Measurements from ENCODE around the gene HJV. TPM values are rescaled to one million over a fixed set of nuclear protein-coding genes. Genes with fewer than 3 reads are reported as not detected.

Gene HJV
- total RNA-seq, 1 experiment from 2014 or later = not detected

DNA sequence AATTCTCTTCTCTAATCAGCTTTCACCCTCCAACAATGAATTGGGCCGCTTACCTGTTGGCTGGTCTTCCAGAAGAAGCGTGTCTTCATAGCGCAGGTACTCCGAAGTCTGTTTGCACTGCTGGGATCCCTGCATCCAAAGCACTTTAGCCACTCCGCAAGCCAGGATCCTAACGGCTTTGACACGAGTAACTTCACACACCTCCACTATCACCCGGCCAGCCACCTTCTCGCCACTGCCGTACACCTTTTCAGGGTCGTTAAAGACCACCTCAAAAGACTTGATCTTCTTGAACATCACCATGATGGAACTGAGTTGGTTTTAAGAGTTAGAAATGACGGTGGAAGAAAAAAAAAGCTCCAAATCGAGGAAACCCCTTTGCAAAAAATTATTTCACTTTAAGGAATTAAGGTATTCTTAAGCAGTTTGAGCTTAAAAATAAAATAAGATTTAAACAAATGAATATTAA lies 25.5 kb downstream of the HJV start:
- Histone ChIP-seq H3T11ph (ENCODE audit: low read length) (no peak overlapping the region), H3K23me2 (ENCODE audit: insufficient read length, low read depth, low read length, poor library complexity, severe bottlenecking) (peaks cover 19% of the 10 kb centered on the region), H3K79me2 (ENCODE audit: insufficient read depth, low read length) (peaks cover 3% of the 10 kb centered on the region; the same call in 1 of the 2 replicates), H2AK5ac (ENCODE audit: insufficient read length, low read length) (no peak overlapping the region), H2BK120ac (ENCODE audit: low read depth, low read length, poor library complexity, severe bottlenecking) (no peak overlapping the region), H3K56ac (ENCODE audit: insufficient read length, low read depth, low read length) (no peak overlapping the region), H3K27ac (ENCODE audit: insufficient read length, low read depth, low read length) (no peak overlapping the region), H3K4me1 (ENCODE audit: insufficient read depth, low read length) (peaks cover 5% of the 10 kb centered on the region; the same call in 1 of the 2 replicates), H3K18ac (ENCODE audit: insufficient read length, low read depth, low read length) (peak overlapping the region; percentile 83), H3K27me3 (ENCODE audit: insufficient read depth, low read length) (no peaks in the 10 kb centered on the region), H3K14ac (ENCODE audit: insufficient read depth, low read length) (peak overlapping the region; percentile 14; the same call in 1 of the 2 replicates), H2BK15ac (ENCODE audit: low read depth, low read length) (no peak overlapping the region), H4K8ac (replicated peaks; ENCODE audit: insufficient read length, low read depth, low read length) (no peak overlapping the region), H2AFZ (ENCODE audit: low read length) (no peak overlapping the region), H3K9ac (ENCODE audit: extremely low read depth, insufficient read length, low read length) (peak overlapping the region; percentile 99), H3K4ac (ENCODE audit: low read depth, low read length) (no peak overlapping the region; the same call in 1 of the 2 replicates), H2BK12ac (ENCODE audit: insufficient read length, low read depth, low read length) (no peak overlapping the region), H3K23ac (ENCODE audit: insufficient read length, low read depth, low read length) (no peak overlapping the region), H4K91ac (ENCODE audit: insufficient read length, low read depth, low read length) (no peak overlapping the region), H3K4me2 (ENCODE audit: insufficient read depth, insufficient read length, low read length) (peak overlapping the region; percentile 92), H2BK20ac (ENCODE audit: low read depth, low read length, poor library complexity, severe bottlenecking) (no peak overlapping the region), H4K5ac (ENCODE audit: insufficient read length, low read depth, low read length) (no peak overlapping the region), H3K9me3 (ENCODE audit: control insufficient read depth, low read depth, low read length) (no peaks in the 10 kb centered on the region), H2BK5ac (ENCODE audit: insufficient read length, low read length) (no peak overlapping the region), H3K79me1 (ENCODE audit: insufficient read depth, low read depth, low read length, poor library complexity, severe bottlenecking) (peaks cover 7% of the 10 kb centered on the region), H4K20me1 (ENCODE audit: control insufficient read depth, insufficient read depth, insufficient read length) (no peaks in the 10 kb centered on the region)
- no peak for DNase-seq
- H3K9me3 Mint-ChIP-seq = peaks cover 0 to 3% of the 10 kb centered on the region in 2 experiments; a peak in 2 of 5 replicates
- H3K27ac Mint-ChIP-seq = peak overlapping the region; percentile 25 to 99 (median 98); a peak in 6 of 7 replicates
- peaks cover 32 to 43% (median 32%) of the 10 kb centered on the region in 3 experiments for H3K36me3 Mint-ChIP-seq (ENCODE audit: insufficient read depth in 1 of 3, low read depth in 3 of 3)
- WGBS (ENCODE audit: extremely low coverage, insufficient read length, low lambda C conversion rate) = no CpG with 5 or more reads among the region's 13 CpGs
- peak overlapping the region; percentile 87 to 99 for H3K4me3 Mint-ChIP-seq
- peaks cover 48 to 58% of the 10 kb centered on the region in 2 experiments for H3K4me1 Mint-ChIP-seq
- H3K27me3 Mint-ChIP-seq (ENCODE audit: low read depth) = no peaks in the 10 kb centered on the region
- TF ChIP-seq, protein P1, sequence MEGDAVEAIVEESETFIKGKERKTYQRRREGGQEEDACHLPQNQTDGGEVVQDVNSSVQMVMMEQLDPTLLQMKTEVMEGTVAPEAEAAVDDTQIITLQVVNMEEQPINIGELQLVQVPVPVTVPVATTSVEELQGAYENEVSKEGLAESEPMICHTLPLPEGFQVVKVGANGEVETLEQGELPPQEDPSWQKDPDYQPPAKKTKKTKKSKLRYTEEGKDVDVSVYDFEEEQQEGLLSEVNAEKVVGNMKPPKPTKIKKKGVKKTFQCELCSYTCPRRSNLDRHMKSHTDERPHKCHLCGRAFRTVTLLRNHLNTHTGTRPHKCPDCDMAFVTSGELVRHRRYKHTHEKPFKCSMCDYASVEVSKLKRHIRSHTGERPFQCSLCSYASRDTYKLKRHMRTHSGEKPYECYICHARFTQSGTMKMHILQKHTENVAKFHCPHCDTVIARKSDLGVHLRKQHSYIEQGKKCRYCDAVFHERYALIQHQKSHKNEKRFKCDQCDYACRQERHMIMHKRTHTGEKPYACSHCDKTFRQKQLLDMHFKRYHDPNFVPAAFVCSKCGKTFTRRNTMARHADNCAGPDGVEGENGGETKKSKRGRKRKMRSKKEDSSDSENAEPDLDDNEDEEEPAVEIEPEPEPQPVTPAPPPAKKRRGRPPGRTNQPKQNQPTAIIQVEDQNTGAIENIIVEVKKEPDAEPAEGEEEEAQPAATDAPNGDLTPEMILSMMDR (conservative IDR thresholded peaks at IDR 0.05) = no peak

Measured in H9 (cell line).